ENCODE measurements around the gene ANO10.

ANO10 gene

GRCh38 chr3:43436507-43437140 is 185.2 kb downstream of the ANO10 start:
- TF ChIP-seq, protein P1, sequence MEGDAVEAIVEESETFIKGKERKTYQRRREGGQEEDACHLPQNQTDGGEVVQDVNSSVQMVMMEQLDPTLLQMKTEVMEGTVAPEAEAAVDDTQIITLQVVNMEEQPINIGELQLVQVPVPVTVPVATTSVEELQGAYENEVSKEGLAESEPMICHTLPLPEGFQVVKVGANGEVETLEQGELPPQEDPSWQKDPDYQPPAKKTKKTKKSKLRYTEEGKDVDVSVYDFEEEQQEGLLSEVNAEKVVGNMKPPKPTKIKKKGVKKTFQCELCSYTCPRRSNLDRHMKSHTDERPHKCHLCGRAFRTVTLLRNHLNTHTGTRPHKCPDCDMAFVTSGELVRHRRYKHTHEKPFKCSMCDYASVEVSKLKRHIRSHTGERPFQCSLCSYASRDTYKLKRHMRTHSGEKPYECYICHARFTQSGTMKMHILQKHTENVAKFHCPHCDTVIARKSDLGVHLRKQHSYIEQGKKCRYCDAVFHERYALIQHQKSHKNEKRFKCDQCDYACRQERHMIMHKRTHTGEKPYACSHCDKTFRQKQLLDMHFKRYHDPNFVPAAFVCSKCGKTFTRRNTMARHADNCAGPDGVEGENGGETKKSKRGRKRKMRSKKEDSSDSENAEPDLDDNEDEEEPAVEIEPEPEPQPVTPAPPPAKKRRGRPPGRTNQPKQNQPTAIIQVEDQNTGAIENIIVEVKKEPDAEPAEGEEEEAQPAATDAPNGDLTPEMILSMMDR (IDR thresholded peaks at IDR 0.05; ENCODE audit: low read depth, low read length, missing control alignments) = no peak
- no peak overlapping the region for H3K4me3 ChIP-seq (replicated peaks; ENCODE audit: low read depth, low read length)
- no peak for DNase-seq (ENCODE audit: extremely low read depth, low read depth)

GRCh38 chr3:43435706-43436105 is 186.1 kb downstream of the ANO10 start:
- no peak overlapping the region for H3K4me3 ChIP-seq (replicated peaks; ENCODE audit: low read depth, low read length)
- DNase-seq (ENCODE audit: extremely low read depth, low read depth) = no peak
- TF ChIP-seq, protein P1 (IDR thresholded peaks at IDR 0.05; ENCODE audit: low read depth, low read length, missing control alignments) = no peak

GRCh38 chr3:43434431-43434830 is 187.4 kb downstream of the ANO10 start:
- no peak overlapping the region for H3K4me3 ChIP-seq (replicated peaks; ENCODE audit: low read depth, low read length)
- TF ChIP-seq, protein P1 (IDR thresholded peaks at IDR 0.05; ENCODE audit: low read depth, low read length, missing control alignments) = no peak
- no peak for DNase-seq (ENCODE audit: extremely low read depth, low read depth)

DNA sequence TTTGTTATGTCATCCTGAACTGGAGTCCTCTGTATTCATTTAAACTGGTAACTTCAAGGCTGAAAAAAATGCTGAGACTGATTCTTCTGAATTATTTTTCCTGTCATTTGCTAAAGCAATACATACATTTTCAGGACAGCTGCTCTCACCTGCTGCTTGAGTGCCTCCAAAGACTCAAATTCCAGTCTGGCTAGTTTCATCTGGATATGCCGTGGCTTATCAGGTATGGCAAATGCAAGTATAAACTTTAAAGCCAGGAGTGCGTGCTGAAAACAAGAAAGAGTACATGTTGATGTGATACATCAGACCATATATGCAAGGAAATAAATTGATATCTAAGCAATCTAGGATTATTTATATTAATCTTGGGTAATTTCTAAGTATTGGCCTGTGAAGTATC is 189.3 kb downstream of the ANO10 start:
- DNase-seq (ENCODE audit: extremely low read depth, low read depth) = no peak
- TF ChIP-seq, protein P1 (IDR thresholded peaks at IDR 0.05; ENCODE audit: low read depth, low read length, missing control alignments) = no peak
- no peak overlapping the region for H3K4me3 ChIP-seq (replicated peaks; ENCODE audit: low read depth, low read length)

GRCh38 chr3:43426388-43426787 is 195.4 kb downstream of the ANO10 start:
- TF ChIP-seq, protein P1 (IDR thresholded peaks at IDR 0.05; ENCODE audit: low read depth, low read length, missing control alignments) = no peak

DNA sequence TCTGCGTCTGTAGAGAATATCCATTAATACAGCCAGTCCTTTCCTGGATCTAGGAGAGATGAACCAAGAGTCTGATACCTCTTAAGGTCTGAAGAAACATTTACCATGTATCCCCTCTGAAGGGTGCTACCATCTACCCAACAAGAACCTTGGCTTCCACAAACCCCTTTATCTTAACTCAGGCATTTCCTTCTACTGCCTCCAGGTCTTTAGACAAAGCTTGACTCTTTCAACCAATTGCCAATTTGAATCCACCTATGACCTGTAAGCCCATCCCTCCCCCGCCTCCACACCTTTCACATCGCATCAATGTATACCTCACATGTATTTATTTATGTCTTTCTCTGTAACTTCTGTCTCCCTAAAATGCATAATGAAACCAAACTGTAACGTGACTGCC is 196.0 kb downstream of the ANO10 start:
- no peak for DNase-seq (ENCODE audit: extremely low read depth, low read depth)
- H3K4me3 ChIP-seq (replicated peaks; ENCODE audit: low read depth, low read length) = no peak overlapping the region
- TF ChIP-seq, protein P1 (IDR thresholded peaks at IDR 0.05; ENCODE audit: low read depth, low read length, missing control alignments) = no peak

More at GRCh38 chr3:43426388-43426787, 195.4 kb downstream of the ANO10 start:
- DNase-seq (ENCODE audit: extremely low read depth, low read depth) = no peak
- H3K4me3 ChIP-seq (replicated peaks; ENCODE audit: low read depth, low read length) = no peak overlapping the region

GRCh38 chr3:43423639-43424038 is 198.2 kb downstream of the ANO10 start:
- no peak overlapping the region for H3K4me3 ChIP-seq (replicated peaks; ENCODE audit: low read depth, low read length)
- DNase-seq (ENCODE audit: extremely low read depth, low read depth) = no peak
- TF ChIP-seq, protein P1 (IDR thresholded peaks at IDR 0.05; ENCODE audit: low read depth, low read length, missing control alignments) = no peak

Data from HFF-Myc (cell line).